Ishikawa (cell line): Measurements from ENCODE around the gene PPP1R13L.

Experiments used
- FOXM1 ChIP-seq: IDR thresholded peaks from 2 replicates; pipeline ENCODE4 v1.6.1; 2012; ENCODE audit warnings: low read depth, borderline replicate concordance
- NFIC ChIP-seq: IDR thresholded peaks from 2 replicates; pipeline ENCODE4 v1.6.1; 2012
- RAD21 ChIP-seq: IDR thresholded peaks from 2 replicates; pipeline ENCODE4 v1.6.1; 2012; ENCODE audit warnings: low read depth
- TAF1 ChIP-seq: IDR thresholded peaks from 2 replicates; pipeline ENCODE4 v1.6.1; 2012; ENCODE audit warnings: low read depth, mild to moderate bottlenecking
- TF ChIP-seq, protein P1 (sequence below): IDR thresholded peaks from 2 replicates; pipeline ENCODE4 v1.6.1; 2012
- TF ChIP-seq, protein P2 (sequence below): IDR thresholded peaks from 2 replicates; pipeline ENCODE4 v1.6.1; 2012

DNA sequence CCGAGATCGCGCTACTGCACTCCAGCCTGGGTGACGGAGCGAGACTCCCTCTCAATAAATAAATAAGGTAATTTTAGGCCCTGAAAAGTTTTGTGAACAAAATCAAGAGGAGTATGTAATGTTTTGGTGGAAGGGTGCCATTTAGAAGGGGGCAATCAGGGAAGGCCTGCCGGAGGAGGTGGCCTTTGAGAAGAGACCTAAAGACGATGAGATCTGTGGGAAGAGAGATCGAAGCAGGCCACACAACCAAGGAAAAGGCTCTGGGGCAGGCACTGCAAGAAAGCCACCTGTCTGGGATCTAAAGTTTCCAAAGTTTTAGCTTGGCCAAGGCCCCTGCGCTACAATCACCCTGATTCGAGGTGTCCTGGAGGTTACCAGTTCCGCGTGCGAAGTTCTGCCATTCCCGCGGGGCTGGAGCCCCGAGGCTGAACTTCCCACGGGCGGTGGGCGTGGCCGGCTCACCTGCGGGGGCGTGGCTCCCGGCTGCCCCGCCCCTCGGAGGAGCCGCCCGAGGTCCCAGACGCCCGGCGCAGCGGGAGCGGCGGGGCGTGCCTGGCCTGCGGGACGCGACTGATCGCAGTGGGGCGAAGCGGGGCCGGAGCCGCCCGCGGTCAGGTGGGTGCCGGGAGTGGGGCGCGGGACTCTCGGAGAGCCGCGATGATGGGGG is 64.5 kb downstream of the PPP1R13L start, which contains the start of gene KLC3:
- 0 out of 2 replicates have a peak, but pooled peaks have one; percentile 12 for TF ChIP-seq TAF1
- TF ChIP-seq, protein P1, sequence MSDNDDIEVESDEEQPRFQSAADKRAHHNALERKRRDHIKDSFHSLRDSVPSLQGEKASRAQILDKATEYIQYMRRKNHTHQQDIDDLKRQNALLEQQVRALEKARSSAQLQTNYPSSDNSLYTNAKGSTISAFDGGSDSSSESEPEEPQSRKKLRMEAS = peak; percentile 79
- TF ChIP-seq NFIC = no peak
- TF ChIP-seq, protein P2, sequence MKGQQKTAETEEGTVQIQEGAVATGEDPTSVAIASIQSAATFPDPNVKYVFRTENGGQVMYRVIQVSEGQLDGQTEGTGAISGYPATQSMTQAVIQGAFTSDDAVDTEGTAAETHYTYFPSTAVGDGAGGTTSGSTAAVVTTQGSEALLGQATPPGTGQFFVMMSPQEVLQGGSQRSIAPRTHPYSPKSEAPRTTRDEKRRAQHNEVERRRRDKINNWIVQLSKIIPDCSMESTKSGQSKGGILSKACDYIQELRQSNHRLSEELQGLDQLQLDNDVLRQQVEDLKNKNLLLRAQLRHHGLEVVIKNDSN = no peak
- TF ChIP-seq FOXM1 = no peak
- no peak for TF ChIP-seq RAD21
